Stimulated activated CD4-positive, alpha-beta T cell treated with anti-CD3 and anti-CD28 coated beads, Interleukin-2, amount 100 ng/mL, for 4 hours (primary cell): ENCODE results near the gene A2ML1.
"Not testable (repeated sequence)": the region's sequence is repeated elsewhere in the genome, so short reads cannot be mapped to it uniquely, and the experiment has no call there.

Experiments
- DNase-seq: peaks from one replicate; pipeline ENCODE4 v3.0.0-alpha.2; 2020; ENCODE audit warnings: low read depth

A2ML1 gene

GRCh38 chr12:8822298-8822697 is at the start of gene A2ML1:
Gene A2ML1, plus strand, starts transcription at chr12:8822621. Its CDS starts 31 bp downstream, at chr12:8822652.
- no peak for DNase-seq

- no peak for DNase-seq
These were observed 49.0 kb upstream of the A2ML1 start for GRCh38 chr12:8773461-8773860.

GRCh38 chr12:8779281-8779680 is 43.1 kb upstream of the A2ML1 start:
- no peak for DNase-seq

GRCh38 chr12:8779862-8780261 is 42.6 kb upstream of the A2ML1 start:
- DNase-seq = no peak

- no peak for DNase-seq
These were observed 42.0 kb upstream of the A2ML1 start for GRCh38 chr12:8780389-8780788.

GRCh38 chr12:8781381-8782127 is 40.9 kb upstream of the A2ML1 start:
- DNase-seq = no peak

- DNase-seq = no peak
These were observed 38.0 kb upstream of the A2ML1 start for GRCh38 chr12:8784290-8784888.

GRCh38 chr12:8785499-8785898 is 36.9 kb upstream of the A2ML1 start:
- DNase-seq = no peak

- DNase-seq = not testable (repeated sequence)
These were observed 35.2 kb upstream of the A2ML1 start for GRCh38 chr12:8787206-8787605.

- DNase-seq = not testable (repeated sequence)
These were observed 33.7 kb upstream of the A2ML1 start for GRCh38 chr12:8788706-8789105.

- not testable (repeated sequence) for DNase-seq
These were observed 32.9 kb upstream of the A2ML1 start for GRCh38 chr12:8789341-8790013.

- not testable (repeated sequence) for DNase-seq
These were observed 29.2 kb upstream of the A2ML1 start for GRCh38 chr12:8793226-8793625.

- not testable (repeated sequence) for DNase-seq
These were observed 27.8 kb upstream of the A2ML1 start for GRCh38 chr12:8794611-8795010.

- DNase-seq = no peak
These were observed 25.4 kb upstream of the A2ML1 start for GRCh38 chr12:8796831-8797626.

- not testable (repeated sequence) for DNase-seq
These were observed 21.2 kb upstream of the A2ML1 start for GRCh38 chr12:8801213-8801612.

- not testable (repeated sequence) for DNase-seq
These were observed 17.6 kb upstream of the A2ML1 start for GRCh38 chr12:8804833-8805232.

- DNase-seq = not testable (repeated sequence)
These were observed 16.9 kb upstream of the A2ML1 start for GRCh38 chr12:8805487-8805886.

GRCh38 chr12:8807084-8807483 is 15.3 kb upstream of the A2ML1 start:
- DNase-seq = not testable (repeated sequence)

GRCh38 chr12:8810112-8810511 is 12.3 kb upstream of the A2ML1 start:
- not testable (repeated sequence) for DNase-seq

GRCh38 chr12:8813572-8814357 is 8.7 kb upstream of the A2ML1 start:
- DNase-seq = no peak

GRCh38 chr12:8816448-8817050 is 5.9 kb upstream of the A2ML1 start:
- DNase-seq = no peak
